ENCODE results near the gene THAP7.

- no peak for TF ChIP-seq CTCF (conservative IDR thresholded peaks at IDR 0.05; ENCODE audit: low read depth, low read length)
- no peak for TF ChIP-seq CHD1 (IDR thresholded peaks at IDR 0.05; ENCODE audit: low read depth, low read length)
- no peak for TF ChIP-seq POLR2A (IDR thresholded peaks at IDR 0.05; ENCODE audit: low read depth, low read length)
- no peak for TF ChIP-seq USF2 (IDR thresholded peaks at IDR 0.05; ENCODE audit: low read depth, low read length)
- no peak for TF ChIP-seq RCOR1 (IDR thresholded peaks at IDR 0.05; ENCODE audit: insufficient replicate concordance, low read length)
- TF ChIP-seq CEBPB (IDR thresholded peaks at IDR 0.05; ENCODE audit: low read depth, low read length) = no peak
- no peak for TF ChIP-seq SMC3 (IDR thresholded peaks at IDR 0.05; ENCODE audit: low read depth, low read length)
- TF ChIP-seq RAD21 (IDR thresholded peaks at IDR 0.05; ENCODE audit: low read length) = no peak
- no peak for TF ChIP-seq BHLHE40 (IDR thresholded peaks at IDR 0.05; ENCODE audit: low read depth, low read length)
- TF ChIP-seq RFX5 (IDR thresholded peaks at IDR 0.05; ENCODE audit: low read depth, low read length) = no peak
- no peak for TF ChIP-seq MAFK (IDR thresholded peaks at IDR 0.05; ENCODE audit: low read depth, low read length)
Measured at GRCh38 chr22:20989323-20990138, 12.4 kb downstream of the THAP7 start.
